HEK293 (cell line): Measurements from ENCODE around the gene TUFM.
A peak's percentile ranks its signal among the peaks of the same experiment; 100 is the strongest.

ENCODE experiments used
- GLIS1 ChIP-seq: fragments of 450-650 bp; formaldehyde crosslinking; IDR thresholded peaks from 2 replicates; pipeline ENCODE4 v1.5.1; 2016; ENCODE audit warnings: missing biosample characterization, missing genetic modification characterization
- GLIS2 ChIP-seq: fragments of 450-650 bp; formaldehyde crosslinking; IDR thresholded peaks from 2 replicates; pipeline ENCODE4 v1.5.1; 2016; ENCODE audit warnings: missing biosample characterization, missing genetic modification characterization
- IKZF3 ChIP-seq: fragments of 450-650 bp; IDR thresholded peaks from 2 replicates; pipeline ENCODE4 v1.5.0; 2018; ENCODE audit warnings: missing biosample characterization, mild to moderate bottlenecking, missing genetic modification characterization, moderate library complexity
- KLF1 ChIP-seq: fragments of 450-650 bp; formaldehyde crosslinking; IDR thresholded peaks from 2 replicates; pipeline ENCODE4 v1.5.1; 2016; ENCODE audit warnings: missing biosample characterization, missing genetic modification characterization
- PRDM1 ChIP-seq: fragments of 450-650 bp; formaldehyde crosslinking; IDR thresholded peaks from 2 replicates; pipeline ENCODE4; 2016; ENCODE audit warnings: missing biosample characterization, missing genetic modification characterization
- RBAK ChIP-seq: fragments of 450-650 bp; formaldehyde crosslinking; IDR thresholded peaks from 2 replicates; pipeline ENCODE4 v1.5.1; 2016; ENCODE audit warnings: missing biosample characterization, missing genetic modification characterization
- REPIN1 ChIP-seq: fragments of 450-650 bp; formaldehyde crosslinking; IDR thresholded peaks from 2 replicates; pipeline ENCODE4 v1.5.1; 2017; ENCODE audit warnings: missing biosample characterization, missing genetic modification characterization, low read depth
- REST ChIP-seq: fragments of 450-650 bp; formaldehyde crosslinking; IDR thresholded peaks from 2 replicates; pipeline ENCODE4 v1.5.1; 2016; ENCODE audit warnings: missing biosample characterization, missing genetic modification characterization
- SCRT2 ChIP-seq: fragments of 450-650 bp; formaldehyde crosslinking; IDR thresholded peaks from 2 replicates; pipeline ENCODE4 v1.5.1; 2016; ENCODE audit warnings: missing biosample characterization, missing genetic modification characterization
- ZEB2 ChIP-seq: fragments of 450-650 bp; formaldehyde crosslinking; IDR thresholded peaks from 2 replicates; pipeline ENCODE4 v1.5.1; 2016; ENCODE audit warnings: missing biosample characterization, missing genetic modification characterization
- ZFHX2 ChIP-seq: fragments of 450-650 bp; formaldehyde crosslinking; conservative IDR thresholded peaks from 2 replicates; pipeline ENCODE4 v1.5.1; 2016; ENCODE audit warnings: missing biosample characterization, missing genetic modification characterization
- ZFP37 ChIP-seq: fragments of 450-650 bp; formaldehyde crosslinking; IDR thresholded peaks from 2 replicates; pipeline ENCODE4 v1.5.1; 2016; ENCODE audit warnings: missing biosample characterization, missing genetic modification characterization
- ZIC2 ChIP-seq: fragments of 450-650 bp; formaldehyde crosslinking; IDR thresholded peaks from 2 replicates; pipeline ENCODE4 v1.5.1; 2016; ENCODE audit warnings: missing biosample characterization, missing genetic modification characterization
- ZNF155 ChIP-seq: fragments of 450-650 bp; formaldehyde crosslinking; IDR thresholded peaks from 2 replicates; pipeline ENCODE4 v1.5.1; 2016; ENCODE audit warnings: missing biosample characterization, missing genetic modification characterization
- ZNF214 ChIP-seq: fragments of 450-650 bp; formaldehyde crosslinking; IDR thresholded peaks from 2 replicates; pipeline ENCODE4 v1.5.1; 2017; ENCODE audit warnings: missing biosample characterization, mild to moderate bottlenecking, missing genetic modification characterization, borderline replicate concordance
- ZNF366 ChIP-seq: fragments of 450-650 bp; formaldehyde crosslinking; conservative IDR thresholded peaks from 2 replicates; pipeline ENCODE4 v1.5.1; 2016; ENCODE audit warnings: missing biosample characterization, missing genetic modification characterization
- ZNF571 ChIP-seq: fragments of 450-650 bp; formaldehyde crosslinking; IDR thresholded peaks from 2 replicates; pipeline ENCODE4 v1.5.0; 2017; ENCODE audit warnings: missing biosample characterization, missing genetic modification characterization
- ZNF600 ChIP-seq: fragments of 450-650 bp; formaldehyde crosslinking; IDR thresholded peaks from 2 replicates; pipeline ENCODE4 v1.5.1; 2016; ENCODE audit warnings: missing biosample characterization, missing genetic modification characterization
- ZNF610 ChIP-seq: fragments of 450-650 bp; formaldehyde crosslinking; IDR thresholded peaks from 2 replicates; pipeline ENCODE4 v1.5.1; 2016; ENCODE audit warnings: missing biosample characterization, missing genetic modification characterization, borderline replicate concordance
- ZNF707 ChIP-seq: fragments of 450-650 bp; formaldehyde crosslinking; IDR thresholded peaks from 2 replicates; pipeline ENCODE4 v1.5.1; 2016; ENCODE audit warnings: missing biosample characterization, missing genetic modification characterization
- ZNF777 ChIP-seq: fragments of 450-650 bp; formaldehyde crosslinking; IDR thresholded peaks from 2 replicates; pipeline ENCODE4 v1.5.1; 2017; ENCODE audit warnings: missing biosample characterization, missing genetic modification characterization, borderline replicate concordance
- ZNF785 ChIP-seq: fragments of 450-650 bp; formaldehyde crosslinking; IDR thresholded peaks from 2 replicates; pipeline ENCODE4 v1.5.1; 2016; ENCODE audit warnings: missing biosample characterization, missing genetic modification characterization
- TF ChIP-seq, protein P1 (sequence below): fragments of 450-650 bp; formaldehyde crosslinking; IDR thresholded peaks from 2 replicates; pipeline ENCODE4 v1.5.1; 2017; ENCODE audit warnings: missing biosample characterization, missing genetic modification characterization
- TF ChIP-seq, protein P2 (sequence below): fragments of 450-650 bp; formaldehyde crosslinking; IDR thresholded peaks from 2 replicates; pipeline ENCODE4 v1.5.1; 2016; ENCODE audit warnings: missing biosample characterization, missing genetic modification characterization
- TF ChIP-seq, protein P3 (sequence below): fragments of 450-650 bp; formaldehyde crosslinking; IDR thresholded peaks from 2 replicates; pipeline ENCODE4 v1.5.1; 2017; ENCODE audit warnings: missing biosample characterization, missing genetic modification characterization
- TF ChIP-seq, protein P4 (sequence below): fragments of 450-650 bp; formaldehyde crosslinking; conservative IDR thresholded peaks from 2 replicates; pipeline ENCODE4 v1.5.1; 2016; ENCODE audit warnings: low read depth, missing biosample characterization, missing genetic modification characterization

TUFM gene

DNA sequence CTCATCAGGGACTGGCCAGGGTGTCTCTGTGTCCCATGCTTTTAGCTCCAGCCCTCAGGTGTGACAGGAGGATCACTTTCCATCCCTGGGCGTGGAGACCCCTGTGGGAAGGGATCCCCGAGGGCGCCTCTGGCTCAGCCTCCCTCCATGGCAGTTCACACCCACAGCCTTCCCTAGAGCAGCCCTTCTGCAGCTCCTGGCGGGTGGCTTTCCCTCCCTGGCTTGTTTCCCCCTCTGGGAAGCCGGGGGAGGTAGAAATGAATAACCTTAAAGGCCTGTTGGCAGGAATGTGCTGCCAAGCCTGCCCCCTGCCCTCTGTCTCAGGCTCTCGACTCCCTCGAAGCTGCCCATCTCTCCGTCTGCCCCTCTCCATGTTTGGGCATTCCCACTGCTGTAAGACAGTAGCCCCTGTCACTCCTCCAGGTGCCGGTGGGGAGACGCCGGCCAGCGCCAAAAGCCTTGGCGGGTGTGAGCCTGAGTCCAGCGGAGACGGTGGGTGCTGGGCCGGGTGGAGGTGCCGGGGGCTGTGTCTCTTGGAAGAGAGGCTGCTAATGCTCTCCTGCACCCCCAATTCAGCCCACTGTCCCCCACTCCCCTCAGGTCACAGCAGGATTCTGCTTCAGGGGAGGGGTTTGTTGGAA, 30.0 kb upstream of the TUFM start (continued):
- TF ChIP-seq ZEB2 (tag by site-specific recombination): no peak
- TF ChIP-seq SCRT2 (tag by site-specific recombination): 0 out of 2 replicates have a peak, but pooled peaks have one; percentile 4
- TF ChIP-seq, protein P1, sequence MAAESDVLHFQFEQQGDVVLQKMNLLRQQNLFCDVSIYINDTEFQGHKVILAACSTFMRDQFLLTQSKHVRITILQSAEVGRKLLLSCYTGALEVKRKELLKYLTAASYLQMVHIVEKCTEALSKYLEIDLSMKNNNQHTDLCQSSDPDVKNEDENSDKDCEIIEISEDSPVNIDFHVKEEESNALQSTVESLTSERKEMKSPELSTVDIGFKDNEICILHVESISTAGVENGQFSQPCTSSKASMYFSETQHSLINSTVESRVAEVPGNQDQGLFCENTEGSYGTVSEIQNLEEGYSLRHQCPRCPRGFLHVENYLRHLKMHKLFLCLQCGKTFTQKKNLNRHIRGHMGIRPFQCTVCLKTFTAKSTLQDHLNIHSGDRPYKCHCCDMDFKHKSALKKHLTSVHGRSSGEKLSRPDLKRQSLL (tag by site-specific recombination): no peak
- no peak for TF ChIP-seq ZNF214 (tag by site-specific recombination)
- TF ChIP-seq ZNF777 (tag by site-specific recombination): no peak
- peak; percentile 80 for TF ChIP-seq GLIS1 (tag by site-specific recombination)
- TF ChIP-seq ZNF366 (tag by site-specific recombination): no peak
- no peak for TF ChIP-seq ZNF600
- TF ChIP-seq PRDM1 (tag by site-specific recombination): peak; percentile 23; the same call in 1 of the 2 replicates
- TF ChIP-seq GLIS2 (tag by site-specific recombination): peak; percentile 37; the same call in 1 of the 2 replicates
- TF ChIP-seq ZFP37: no peak
- TF ChIP-seq, protein P2, sequence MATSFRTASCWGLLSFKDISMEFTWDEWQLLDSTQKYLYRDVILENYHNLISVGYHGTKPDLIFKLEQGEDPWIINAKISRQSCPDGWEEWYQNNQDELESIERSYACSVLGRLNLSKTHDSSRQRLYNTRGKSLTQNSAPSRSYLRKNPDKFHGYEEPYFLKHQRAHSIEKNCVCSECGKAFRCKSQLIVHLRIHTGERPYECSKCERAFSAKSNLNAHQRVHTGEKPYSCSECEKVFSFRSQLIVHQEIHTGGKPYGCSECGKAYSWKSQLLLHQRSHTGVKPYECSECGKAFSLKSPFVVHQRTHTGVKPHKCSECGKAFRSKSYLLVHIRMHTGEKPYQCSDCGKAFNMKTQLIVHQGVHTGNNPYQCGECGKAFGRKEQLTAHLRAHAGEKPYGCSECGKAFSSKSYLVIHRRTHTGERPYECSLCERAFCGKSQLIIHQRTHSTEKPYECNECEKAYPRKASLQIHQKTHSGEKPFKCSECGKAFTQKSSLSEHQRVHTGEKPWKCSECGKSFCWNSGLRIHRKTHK (tag by site-specific recombination): no peak
- TF ChIP-seq ZNF571: no peak
- TF ChIP-seq ZNF785 (tag by site-specific recombination): no peak
- peak; percentile 62; the same call in 1 of the 2 replicates for TF ChIP-seq ZIC2 (tag by site-specific recombination)
- no peak for TF ChIP-seq ZNF707 (tag by site-specific recombination)
- TF ChIP-seq, protein P3, sequence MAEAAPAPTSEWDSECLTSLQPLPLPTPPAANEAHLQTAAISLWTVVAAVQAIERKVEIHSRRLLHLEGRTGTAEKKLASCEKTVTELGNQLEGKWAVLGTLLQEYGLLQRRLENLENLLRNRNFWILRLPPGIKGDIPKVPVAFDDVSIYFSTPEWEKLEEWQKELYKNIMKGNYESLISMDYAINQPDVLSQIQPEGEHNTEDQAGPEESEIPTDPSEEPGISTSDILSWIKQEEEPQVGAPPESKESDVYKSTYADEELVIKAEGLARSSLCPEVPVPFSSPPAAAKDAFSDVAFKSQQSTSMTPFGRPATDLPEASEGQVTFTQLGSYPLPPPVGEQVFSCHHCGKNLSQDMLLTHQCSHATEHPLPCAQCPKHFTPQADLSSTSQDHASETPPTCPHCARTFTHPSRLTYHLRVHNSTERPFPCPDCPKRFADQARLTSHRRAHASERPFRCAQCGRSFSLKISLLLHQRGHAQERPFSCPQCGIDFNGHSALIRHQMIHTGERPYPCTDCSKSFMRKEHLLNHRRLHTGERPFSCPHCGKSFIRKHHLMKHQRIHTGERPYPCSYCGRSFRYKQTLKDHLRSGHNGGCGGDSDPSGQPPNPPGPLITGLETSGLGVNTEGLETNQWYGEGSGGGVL: peak; percentile 79
- no peak for TF ChIP-seq REPIN1 (tag by site-specific recombination)
- no peak for TF ChIP-seq ZNF610 (tag by site-specific recombination)
- TF ChIP-seq KLF1: no peak
- no peak for TF ChIP-seq RBAK (tag by site-specific recombination)
- TF ChIP-seq, protein P4, sequence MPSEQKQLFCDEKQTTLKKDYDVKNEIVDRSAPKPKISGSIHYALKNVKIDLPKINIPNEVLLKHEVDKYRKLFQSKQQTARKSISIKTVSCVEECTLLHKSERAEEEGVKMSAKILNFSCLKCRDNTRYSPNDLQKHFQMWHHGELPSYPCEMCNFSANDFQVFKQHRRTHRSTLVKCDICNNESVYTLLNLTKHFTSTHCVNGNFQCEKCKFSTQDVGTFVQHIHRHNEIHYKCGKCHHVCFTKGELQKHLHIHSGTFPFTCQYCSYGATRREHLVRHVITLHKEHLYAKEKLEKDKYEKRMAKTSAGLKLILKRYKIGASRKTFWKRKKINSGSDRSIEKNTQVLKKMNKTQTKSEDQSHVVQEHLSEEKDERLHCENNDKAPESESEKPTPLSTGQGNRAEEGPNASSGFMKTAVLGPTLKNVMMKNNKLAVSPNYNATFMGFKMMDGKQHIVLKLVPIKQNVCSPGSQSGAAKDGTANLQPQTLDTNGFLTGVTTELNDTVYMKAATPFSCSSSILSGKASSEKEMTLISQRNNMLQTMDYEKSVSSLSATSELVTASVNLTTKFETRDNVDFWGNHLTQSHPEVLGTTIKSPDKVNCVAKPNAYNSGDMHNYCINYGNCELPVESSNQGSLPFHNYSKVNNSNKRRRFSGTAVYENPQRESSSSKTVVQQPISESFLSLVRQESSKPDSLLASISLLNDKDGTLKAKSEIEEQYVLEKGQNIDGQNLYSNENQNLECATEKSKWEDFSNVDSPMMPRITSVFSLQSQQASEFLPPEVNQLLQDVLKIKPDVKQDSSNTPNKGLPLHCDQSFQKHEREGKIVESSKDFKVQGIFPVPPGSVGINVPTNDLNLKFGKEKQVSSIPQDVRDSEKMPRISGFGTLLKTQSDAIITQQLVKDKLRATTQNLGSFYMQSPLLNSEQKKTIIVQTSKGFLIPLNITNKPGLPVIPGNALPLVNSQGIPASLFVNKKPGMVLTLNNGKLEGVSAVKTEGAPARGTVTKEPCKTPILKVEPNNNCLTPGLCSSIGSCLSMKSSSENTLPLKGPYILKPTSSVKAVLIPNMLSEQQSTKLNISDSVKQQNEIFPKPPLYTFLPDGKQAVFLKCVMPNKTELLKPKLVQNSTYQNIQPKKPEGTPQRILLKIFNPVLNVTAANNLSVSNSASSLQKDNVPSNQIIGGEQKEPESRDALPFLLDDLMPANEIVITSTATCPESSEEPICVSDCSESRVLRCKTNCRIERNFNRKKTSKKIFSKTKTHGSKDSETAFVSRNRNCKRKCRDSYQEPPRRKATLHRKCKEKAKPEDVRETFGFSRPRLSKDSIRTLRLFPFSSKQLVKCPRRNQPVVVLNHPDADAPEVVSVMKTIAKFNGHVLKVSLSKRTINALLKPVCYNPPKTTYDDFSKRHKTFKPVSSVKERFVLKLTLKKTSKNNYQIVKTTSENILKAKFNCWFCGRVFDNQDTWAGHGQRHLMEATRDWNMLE (tag by site-specific recombination): no peak
- TF ChIP-seq REST (tag by site-specific recombination): no peak
- TF ChIP-seq IKZF3 (tag by site-specific recombination): 0 out of 2 replicates have a peak, but pooled peaks have one; percentile 24
- peak; percentile 75 for TF ChIP-seq ZFHX2 (tag by site-specific recombination)
- TF ChIP-seq ZNF155 (tag by site-specific recombination): no peak
- TF ChIP-seq, all 188 proteins: peak for 12
